ENCODE measurements around the gene MLX. TPM values are rescaled to one million over a fixed set of nuclear protein-coding genes. Genes with fewer than 3 reads are reported as not detected.

Gene MLX
- total RNA-seq, 4 donors from 2014 or later, result 24.9 to 34.5 (median 29.3) TPM

- WGBS, result 1% methylated on average over 40 of the region's 52 CpGs
- Histone ChIP-seq H3K27me3 (no peaks in the 10 kb centered on the region), H3K4me3 (peak within 1 kb of the TSS; percentile 61 to 73 (median 70)), H3K36me3 (peaks cover 36 to 62% (median 54%) of the 10 kb centered on the region in 4 donors), H3K27ac (replicated peaks in 1 of 4) (peak within 1 kb of the TSS; percentile 84 to 91 (median 88)), H3K4me1 (peaks cover 20 to 28% (median 24%) of the 10 kb centered on the region in 4 donors), H3K9me3 (no peaks in the 10 kb centered on the region)
- intact Hi-C loops (cut with DNase I), result loop anchor here (2.0 kb wide), 1 partner anchor 101 kb away; no protein-coding TSS in a partner anchor
- no peak for TF ChIP-seq EP300 (IDR thresholded peaks at IDR 0.05)
- peak; percentile 20 for TF ChIP-seq POLR2A (IDR thresholded peaks at IDR 0.05; ENCODE audit: low read depth)
- TF ChIP-seq CTCF (IDR thresholded peaks at IDR 0.05), result peak in 2 of 3 experiments; percentile 33 to 47
- peak; percentile 91 to 95 for TF ChIP-seq POLR2AphosphoS5 (IDR thresholded peaks at IDR 0.05)
- DNase-seq (ENCODE audit: extremely low spot score), result peak; percentile 99
These were observed 10.8 kb downstream of the MLX start, which contains the start of gene PSMC3IP for GRCh38 chr17:42577532-42578281. TSS of gene PSMC3IP (minus strand) at chr17:42577729. CDS start at chr17:42577686, 43 bp downstream.

GRCh38 chr17:42578282-42578869 is 11.5 kb downstream of the MLX start:
- H3K36me3 ChIP-seq, result peaks cover 36 to 62% (median 54%) of the 10 kb centered on the region in 4 donors
- peak overlapping the region; percentile 84 to 91 (median 88) for H3K27ac ChIP-seq (replicated peaks in 1 of 4)
- peak; percentile 94 for DNase-seq (ENCODE audit: extremely low spot score)
- 3% methylated on average over 15 of the region's 20 CpGs for WGBS
- TF ChIP-seq CTCF (IDR thresholded peaks at IDR 0.05) (peak; percentile 69 to 81 (median 74)), POLR2AphosphoS5 (IDR thresholded peaks at IDR 0.05) (no peak)
- H3K9me3 ChIP-seq, result no peaks in the 10 kb centered on the region
- intact Hi-C loops (cut with DNase I), result loop anchor here (2.0 kb wide), 1 partner anchor 100 kb away; no protein-coding TSS in a partner anchor
- H3K4me3 ChIP-seq, result peak overlapping the region; percentile 61 to 73 (median 70)
- H3K27me3 ChIP-seq, result no peaks in the 10 kb centered on the region
- H3K4me1 ChIP-seq, result peaks cover 20 to 28% (median 24%) of the 10 kb centered on the region in 4 donors

- 53% methylated on average over 2 of the region's 2 CpGs for WGBS
- peaks cover 20 to 28% (median 25%) of the 10 kb centered on the region in 4 donors for H3K4me1 ChIP-seq
- no peaks in the 10 kb centered on the region for H3K27me3 ChIP-seq
- peaks cover 46 to 62% (median 56%) of the 10 kb centered on the region in 4 donors for H3K36me3 ChIP-seq
- no peak overlapping the region for H3K27ac ChIP-seq (replicated peaks in 1 of 4)
- H3K9me3 ChIP-seq, result no peaks in the 10 kb centered on the region
- intact Hi-C loops (cut with DNase I), result loop anchor here (2.0 kb wide), 1 partner anchor 99 kb away; no protein-coding TSS in a partner anchor
- no peak overlapping the region for H3K4me3 ChIP-seq
- no peak for TF ChIP-seq POLR2AphosphoS5 (IDR thresholded peaks at IDR 0.05)
- no peak for TF ChIP-seq POLR2A (IDR thresholded peaks at IDR 0.05; ENCODE audit: low read depth)
- no peak for TF ChIP-seq CTCF (IDR thresholded peaks at IDR 0.05)
- TF ChIP-seq EP300 (IDR thresholded peaks at IDR 0.05), result no peak
- no peak for DNase-seq (ENCODE audit: extremely low spot score)
These were observed 13.1 kb downstream of the MLX start for GRCh38 chr17:42579794-42580551.

- Histone ChIP-seq H3K4me3 (no peak overlapping the region), H3K9me3 (no peaks in the 10 kb centered on the region), H3K27me3 (no peaks in the 10 kb centered on the region), H3K27ac (replicated peaks in 1 of 4) (no peak overlapping the region), H3K36me3 (peaks cover 60 to 75% (median 72%) of the 10 kb centered on the region in 4 donors), H3K4me1 (peaks cover 21 to 28% (median 26%) of the 10 kb centered on the region in 4 donors)
- DNase-seq (ENCODE audit: extremely low spot score), result no peak
- WGBS, result 94% methylated on average over 3 of the region's 10 CpGs
- intact Hi-C loops (cut with DNase I), result no loop called here
- no peak for TF ChIP-seq POLR2A (IDR thresholded peaks at IDR 0.05; ENCODE audit: low read depth)
- no peak for TF ChIP-seq EP300 (IDR thresholded peaks at IDR 0.05)
- no peak for TF ChIP-seq CTCF (IDR thresholded peaks at IDR 0.05)
- no peak for TF ChIP-seq POLR2AphosphoS5 (IDR thresholded peaks at IDR 0.05)
These were observed 14.9 kb downstream of the MLX start for GRCh38 chr17:42581744-42582270.
